ENCODE results near the gene KLF5.

The KLF5 gene

DNA sequence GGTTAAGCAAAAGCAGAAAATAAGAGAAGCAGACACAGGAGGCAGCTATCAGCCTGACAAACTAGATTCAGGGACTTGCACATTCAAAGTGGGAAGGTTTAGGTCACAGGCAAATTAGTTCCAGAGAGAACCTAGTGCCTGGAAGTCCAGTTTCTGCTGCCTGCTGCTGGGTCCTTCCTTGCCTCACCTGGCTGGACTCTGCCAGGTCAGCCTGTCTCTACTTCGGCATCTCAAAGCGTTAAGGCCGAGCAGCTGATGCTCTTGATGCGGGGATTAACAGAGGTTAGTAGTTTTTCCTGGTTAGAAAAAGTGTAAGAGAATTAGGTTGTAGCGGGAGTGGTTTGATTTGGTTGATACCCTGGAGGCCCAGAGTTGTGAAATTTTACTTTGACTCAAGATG, 52.0 kb downstream of the KLF5 start:
- H3K9me3 ChIP-seq (ENCODE audit: insufficient read depth, low read depth, low read length): no peaks in the 10 kb centered on the region
- H3K9ac ChIP-seq (ENCODE audit: low read depth, low read length): no peak overlapping the region
- H3K4me3 ChIP-seq (ENCODE audit: low read length): no peak overlapping the region
- H3K27ac ChIP-seq (ENCODE audit: low read length): no peak overlapping the region
- H3K36me3 ChIP-seq (ENCODE audit: insufficient read depth, low read depth, low read length): no peaks in the 10 kb centered on the region
- no peaks in the 10 kb centered on the region for H3K27me3 ChIP-seq (ENCODE audit: insufficient read depth, low read length)
- H3K4me1 ChIP-seq (ENCODE audit: insufficient read depth, low read length): no peaks in the 10 kb centered on the region

DNA sequence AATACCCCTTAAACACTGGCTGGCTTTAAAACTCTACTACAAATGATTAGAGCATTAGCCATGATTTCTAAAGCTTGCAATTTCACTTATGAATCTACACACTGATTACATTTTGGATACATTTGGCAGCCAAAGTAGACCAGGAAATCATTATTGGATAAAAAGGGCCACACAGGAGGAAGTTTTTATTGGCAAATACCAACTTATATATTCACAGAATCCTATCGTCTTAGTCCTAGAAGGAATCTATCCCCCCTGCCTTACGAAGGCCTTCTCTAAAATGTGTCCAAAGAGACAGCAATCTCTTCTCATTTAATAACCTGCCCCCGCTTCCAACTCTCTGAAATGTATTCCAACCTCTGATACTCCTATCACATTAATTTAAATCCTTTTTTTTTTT, 52.5 kb downstream of the KLF5 start:
- no peak overlapping the region for H3K9ac ChIP-seq (ENCODE audit: low read depth, low read length)
- no peak overlapping the region for H3K27ac ChIP-seq (ENCODE audit: low read length)
- H3K36me3 ChIP-seq (ENCODE audit: insufficient read depth, low read depth, low read length): no peaks in the 10 kb centered on the region
- H3K4me1 ChIP-seq (ENCODE audit: insufficient read depth, low read length): no peaks in the 10 kb centered on the region
- H3K4me3 ChIP-seq (ENCODE audit: low read length): no peak overlapping the region
- H3K27me3 ChIP-seq (ENCODE audit: insufficient read depth, low read length): no peaks in the 10 kb centered on the region
- H3K9me3 ChIP-seq (ENCODE audit: insufficient read depth, low read depth, low read length): no peaks in the 10 kb centered on the region

DNA sequence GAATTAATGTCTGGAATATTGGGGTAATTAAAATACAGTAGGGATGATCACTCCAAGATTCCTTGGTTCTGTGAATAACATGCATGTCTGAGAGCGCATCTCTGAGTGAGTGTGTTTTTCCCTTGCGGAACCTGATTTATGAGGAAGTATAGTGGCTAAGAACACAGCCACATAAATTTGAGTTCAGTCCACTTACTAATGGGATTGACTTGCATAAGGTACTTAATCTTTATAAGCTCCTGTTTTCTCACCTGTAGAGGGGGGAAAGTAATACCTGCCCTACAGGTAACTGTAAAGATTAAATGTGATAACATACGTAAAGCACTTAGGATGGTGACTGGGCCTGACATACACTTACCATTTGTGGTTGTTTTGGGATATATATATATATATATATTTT, 60.8 kb downstream of the KLF5 start:
- Histone ChIP-seq H3K9me3 (ENCODE audit: insufficient read depth, low read depth, low read length) (no peaks in the 10 kb centered on the region), H3K4me3 (ENCODE audit: low read length) (no peak overlapping the region), H3K36me3 (ENCODE audit: insufficient read depth, low read depth, low read length) (no peaks in the 10 kb centered on the region), H3K4me1 (ENCODE audit: insufficient read depth, low read length) (no peaks in the 10 kb centered on the region), H3K27me3 (ENCODE audit: insufficient read depth, low read length) (no peaks in the 10 kb centered on the region), H3K9ac (ENCODE audit: low read depth, low read length) (no peak overlapping the region), H3K27ac (ENCODE audit: low read length) (no peak overlapping the region)
